Nephron (organoid): ENCODE results near the gene ATP1A1.

Experiments used
- H3K27ac Mint-ChIP-seq, 3 experiments: 2 replicates each; pipeline ENCODE4 v1.8.0; 2020; ENCODE audit warnings: mixed read lengths in 3 of 3, mild to moderate bottlenecking in 2 of 3, moderate library complexity in 1 of 3
- H3K27me3 Mint-ChIP-seq: 2 replicates; pipeline ENCODE4 v1.8.0; 2021; ENCODE audit warnings: low read depth, mild to moderate bottlenecking, moderate library complexity, mixed read lengths
- H3K36me3 Mint-ChIP-seq: 2 replicates; pipeline ENCODE4 v1.8.0; 2020; ENCODE audit warnings: low read depth, mixed read lengths
- H3K4me1 Mint-ChIP-seq: 2 replicates; pipeline ENCODE4 v1.8.0; 2020; ENCODE audit warnings: mixed read lengths
- H3K4me3 Mint-ChIP-seq, 3 experiments: 2 replicates each; pipeline ENCODE4 v1.8.0; 2020; ENCODE audit warnings: mild to moderate bottlenecking in 3 of 3, mixed read lengths in 3 of 3, moderate library complexity in 2 of 3
- H3K9me3 Mint-ChIP-seq: 2 replicates; pipeline ENCODE4 v1.8.0; 2020; ENCODE audit warnings: mixed read lengths
- TF ChIP-seq, protein P1 (sequence below), 3 experiments: fragments of 200-600 bp; sonication (generic); IDR thresholded peaks; one replicate each; pipeline ENCODE4 v1.5.0; 2021; ENCODE audit warnings: antibody characterized with exemption in 3 of 3; ENCODE audit not compliant: unreplicated experiment in 3 of 3

Gene ATP1A1

DNA sequence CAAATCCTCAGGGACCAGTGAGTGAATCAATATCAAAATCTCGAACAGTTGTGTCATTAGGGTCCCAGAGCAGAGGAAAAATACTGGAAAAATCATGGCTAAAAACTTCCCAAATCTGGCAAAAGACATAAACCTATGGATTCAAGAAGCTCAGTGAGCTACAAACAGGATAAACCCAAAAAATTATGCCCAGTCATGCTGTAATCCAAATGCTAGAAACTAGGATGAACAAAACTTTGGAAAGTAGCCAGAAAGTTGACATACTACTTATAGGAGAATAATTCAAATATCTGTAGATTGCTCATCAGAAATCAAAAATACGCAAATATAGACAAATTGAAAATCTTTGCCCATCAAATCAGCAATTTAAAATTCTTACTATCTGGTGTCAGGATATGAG lies 34.6 kb upstream of the ATP1A1 start:
- H3K27ac Mint-ChIP-seq: no peak overlapping the region
- H3K4me1 Mint-ChIP-seq: peaks cover 15% of the 10 kb centered on the region
- no peaks in the 10 kb centered on the region for H3K27me3 Mint-ChIP-seq
- H3K4me3 Mint-ChIP-seq: no peak overlapping the region
- no peaks in the 10 kb centered on the region for H3K36me3 Mint-ChIP-seq
- no peaks in the 10 kb centered on the region for H3K9me3 Mint-ChIP-seq
- TF ChIP-seq, protein P1, sequence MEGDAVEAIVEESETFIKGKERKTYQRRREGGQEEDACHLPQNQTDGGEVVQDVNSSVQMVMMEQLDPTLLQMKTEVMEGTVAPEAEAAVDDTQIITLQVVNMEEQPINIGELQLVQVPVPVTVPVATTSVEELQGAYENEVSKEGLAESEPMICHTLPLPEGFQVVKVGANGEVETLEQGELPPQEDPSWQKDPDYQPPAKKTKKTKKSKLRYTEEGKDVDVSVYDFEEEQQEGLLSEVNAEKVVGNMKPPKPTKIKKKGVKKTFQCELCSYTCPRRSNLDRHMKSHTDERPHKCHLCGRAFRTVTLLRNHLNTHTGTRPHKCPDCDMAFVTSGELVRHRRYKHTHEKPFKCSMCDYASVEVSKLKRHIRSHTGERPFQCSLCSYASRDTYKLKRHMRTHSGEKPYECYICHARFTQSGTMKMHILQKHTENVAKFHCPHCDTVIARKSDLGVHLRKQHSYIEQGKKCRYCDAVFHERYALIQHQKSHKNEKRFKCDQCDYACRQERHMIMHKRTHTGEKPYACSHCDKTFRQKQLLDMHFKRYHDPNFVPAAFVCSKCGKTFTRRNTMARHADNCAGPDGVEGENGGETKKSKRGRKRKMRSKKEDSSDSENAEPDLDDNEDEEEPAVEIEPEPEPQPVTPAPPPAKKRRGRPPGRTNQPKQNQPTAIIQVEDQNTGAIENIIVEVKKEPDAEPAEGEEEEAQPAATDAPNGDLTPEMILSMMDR (IDR thresholded peaks at IDR 0.05; ENCODE audit: unreplicated experiment in 3 of 3): no peak

DNA sequence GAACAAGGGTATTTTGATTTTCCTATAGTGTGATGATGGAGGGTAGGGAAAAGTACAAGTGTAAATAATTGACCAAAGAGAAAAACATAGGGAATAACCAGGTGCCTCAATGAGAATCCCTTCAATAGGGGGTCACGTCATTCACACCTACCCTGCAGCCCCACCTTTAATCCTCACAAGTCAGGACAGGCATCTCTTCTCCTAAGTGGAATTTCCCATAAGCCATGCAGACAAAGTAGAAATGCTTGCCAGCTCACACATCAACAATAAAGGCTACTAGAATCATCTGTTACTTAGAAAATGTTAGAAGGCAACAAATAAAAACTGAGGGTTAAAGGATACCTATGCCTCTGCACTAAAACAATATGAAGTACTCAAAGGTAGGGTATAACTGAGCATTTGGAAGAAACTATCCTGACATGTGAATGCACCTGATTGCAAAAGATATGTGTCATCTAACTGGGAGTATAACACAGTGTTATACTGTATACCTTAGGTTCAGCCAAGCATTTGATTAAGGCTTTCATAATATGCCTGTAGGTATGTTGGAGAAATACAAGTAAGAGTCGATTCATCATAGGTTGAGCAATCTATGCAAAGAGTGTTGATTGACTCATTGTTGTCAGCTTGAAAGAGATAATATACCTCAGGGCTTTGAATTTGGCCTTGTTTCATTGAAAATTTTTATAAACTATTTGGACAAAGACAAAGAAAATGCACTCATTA lies 32.4 kb upstream of the ATP1A1 start:
- H3K27ac Mint-ChIP-seq: no peak overlapping the region
- H3K27me3 Mint-ChIP-seq: no peaks in the 10 kb centered on the region
- H3K4me3 Mint-ChIP-seq: no peak overlapping the region
- H3K4me1 Mint-ChIP-seq: peaks cover 7% of the 10 kb centered on the region
- H3K36me3 Mint-ChIP-seq: no peaks in the 10 kb centered on the region
- no peaks in the 10 kb centered on the region for H3K9me3 Mint-ChIP-seq
- TF ChIP-seq, protein P1 (IDR thresholded peaks at IDR 0.05; ENCODE audit: unreplicated experiment in 3 of 3): no peak

DNA sequence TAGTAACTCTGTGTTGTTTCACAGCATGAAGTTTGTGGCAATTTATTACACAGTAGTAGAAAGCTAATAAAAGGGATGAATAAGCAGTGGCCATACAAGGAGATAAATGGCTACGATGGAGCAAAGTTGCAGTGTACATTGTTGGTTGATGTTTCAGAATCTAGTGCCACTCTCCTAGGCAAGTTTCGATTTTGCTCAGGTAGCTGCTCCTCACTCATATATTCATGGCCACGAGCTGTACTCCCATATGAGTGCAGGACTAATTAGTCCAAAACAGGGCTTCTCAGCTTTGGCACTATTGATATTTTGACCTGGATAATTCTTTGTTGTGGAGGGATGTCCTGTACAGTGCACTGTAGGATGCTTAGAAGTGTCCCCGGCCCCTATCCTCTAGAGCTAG lies 30.0 kb upstream of the ATP1A1 start:
- Mint-ChIP-seq H3K9me3 (no peaks in the 10 kb centered on the region), H3K4me3 (no peak overlapping the region), H3K4me1 (peaks cover 13% of the 10 kb centered on the region), H3K27ac (no peak overlapping the region), H3K36me3 (no peaks in the 10 kb centered on the region), H3K27me3 (no peaks in the 10 kb centered on the region)
- TF ChIP-seq, protein P1 (IDR thresholded peaks at IDR 0.05; ENCODE audit: unreplicated experiment in 3 of 3): no peak

DNA sequence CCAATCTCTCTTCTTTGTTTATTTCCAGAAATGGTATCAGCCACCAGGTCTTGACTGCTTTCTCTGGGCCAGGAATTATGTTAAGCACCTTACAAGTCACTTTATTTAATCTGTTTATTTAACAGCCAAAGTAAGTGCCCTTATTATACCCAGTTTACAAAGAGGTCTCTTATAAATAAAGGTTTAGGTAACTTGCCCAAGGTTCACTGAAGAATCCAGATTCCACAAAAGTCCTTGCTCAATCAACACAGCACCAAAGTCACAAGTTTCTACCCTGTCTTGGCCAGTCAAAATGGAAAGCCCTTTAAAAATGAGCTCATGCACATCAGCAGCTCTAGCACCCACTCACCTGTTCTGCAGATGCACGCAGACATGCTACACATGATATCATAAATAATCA lies 28.0 kb upstream of the ATP1A1 start:
- Mint-ChIP-seq H3K36me3 (no peaks in the 10 kb centered on the region), H3K4me1 (peaks cover 13% of the 10 kb centered on the region), H3K9me3 (no peaks in the 10 kb centered on the region), H3K27me3 (no peaks in the 10 kb centered on the region), H3K4me3 (no peak overlapping the region), H3K27ac (no peak overlapping the region)
- TF ChIP-seq, protein P1 (IDR thresholded peaks at IDR 0.05; ENCODE audit: unreplicated experiment in 3 of 3): no peak

DNA sequence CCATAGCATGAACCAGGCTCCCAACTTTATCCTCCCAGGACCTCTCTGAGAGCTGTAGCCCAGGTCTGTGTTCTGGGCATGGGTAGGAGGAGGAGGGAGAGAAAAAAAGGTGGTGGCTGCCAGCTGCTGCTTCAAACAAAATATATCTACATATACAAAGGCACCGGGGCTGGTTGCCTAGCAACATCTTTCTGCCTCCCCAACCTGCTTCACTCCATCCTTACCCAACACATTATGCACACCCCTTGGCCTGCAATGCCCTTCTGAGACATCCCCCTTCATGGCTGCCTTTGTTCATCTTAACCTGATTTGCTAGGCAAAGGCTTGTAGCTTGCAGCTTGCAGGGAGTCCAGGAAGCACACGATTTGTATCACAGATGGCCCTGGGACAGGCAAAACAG lies 27.2 kb upstream of the ATP1A1 start:
- Mint-ChIP-seq H3K27me3 (no peaks in the 10 kb centered on the region), H3K4me3 (no peak overlapping the region), H3K36me3 (no peaks in the 10 kb centered on the region), H3K9me3 (no peaks in the 10 kb centered on the region), H3K4me1 (peaks cover 13% of the 10 kb centered on the region), H3K27ac (no peak overlapping the region)
- TF ChIP-seq, protein P1 (IDR thresholded peaks at IDR 0.05; ENCODE audit: unreplicated experiment in 3 of 3): no peak
